ENCODE measurements around the gene TMEM42. TPM values are rescaled to one million over a fixed set of nuclear protein-coding genes. Genes with fewer than 3 reads are reported as not detected.

Gene TMEM42
- total and polyA plus RNA-seq, 9 of the 15 experiments (the other 6 are each of a cell fraction or from before 2014, with no cell fraction given), result 0.53 to 1.6 (median 0.98) TPM

DNA sequence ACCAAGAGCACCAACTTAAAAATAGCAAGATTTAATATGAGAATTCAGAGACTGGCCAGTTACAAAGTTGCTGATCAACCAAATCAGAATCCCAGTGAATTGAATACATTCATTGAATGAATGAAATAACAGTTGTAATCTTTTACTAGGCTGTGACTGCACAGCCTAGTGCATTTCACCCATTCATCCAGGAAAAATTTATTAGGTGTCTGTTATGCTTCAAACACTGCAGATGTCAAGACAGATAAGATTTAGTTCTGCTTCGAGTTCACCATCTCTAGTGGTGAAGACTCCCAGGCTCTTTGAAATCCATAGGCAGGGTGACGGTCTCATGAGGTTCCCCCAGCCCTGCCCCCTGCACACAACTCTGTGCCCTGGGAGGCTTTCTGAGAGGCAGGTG lies 41.6 kb downstream of the TMEM42 start:
- POLR2A ChIA-PET, result no interaction called here
- Histone ChIP-seq H3K79me2 (ENCODE audit: control insufficient read depth, insufficient read depth, low read length) (no peaks in the 10 kb centered on the region), H3K9ac (ENCODE audit: insufficient read depth in 1 of 2, low read depth in 2 of 2, low read length in 2 of 2) (no peak overlapping the region), H3K9me1 (ENCODE audit: control insufficient read depth, insufficient read depth, low read length) (no peaks in the 10 kb centered on the region), H3K4me3 (no peak overlapping the region), H3K27ac (ENCODE audit: extremely low read depth, low read depth, low read length) (no peak overlapping the region), H3K9me3 (replicated peaks; ENCODE audit: control insufficient read depth, insufficient read depth, low read depth, low read length) (no peaks in the 10 kb centered on the region), H4K20me1 (replicated peaks; ENCODE audit: control insufficient read depth, insufficient read depth, low read length) (no peaks in the 10 kb centered on the region), H3K27me3 (ENCODE audit: control insufficient read depth in 2 of 2, insufficient read depth in 2 of 2, low read length in 2 of 2) (peaks cover 41 to 66% of the 10 kb centered on the region in 2 experiments; a peak in 4 of 5 replicates), H3K4me1 (replicated peaks in 1 of 2; ENCODE audit: control insufficient read depth in 2 of 2, insufficient read depth in 2 of 2, low read length in 2 of 2) (no peaks in the 10 kb centered on the region), H3K36me3 (ENCODE audit: control insufficient read depth, insufficient read depth, low read length) (no peaks in the 10 kb centered on the region), H2AFZ (ENCODE audit: low read depth, low read length) (no peak overlapping the region), H3K4me2 (ENCODE audit: insufficient read depth, low read length) (no peak overlapping the region)
- BruUV-seq (replicated peaks), result no TSS peak
- ATAC-seq, result no peak
- 0% methylated on average over 2 of the region's 2 CpGs for WGBS (ENCODE audit: insufficient coverage, low coverage, missing lambda C conversion rate)
- CTCF ChIA-PET (ENCODE audit: low intra/inter-chr PET ratio), result no interaction called here
- intact Hi-C loops (cut with micrococcal nuclease), result no loop called here
- no peak for DNase-seq (ENCODE audit: extremely low read depth in 1 of 4, low spot score in 3 of 4)
- TF ChIP-seq, protein P1, sequence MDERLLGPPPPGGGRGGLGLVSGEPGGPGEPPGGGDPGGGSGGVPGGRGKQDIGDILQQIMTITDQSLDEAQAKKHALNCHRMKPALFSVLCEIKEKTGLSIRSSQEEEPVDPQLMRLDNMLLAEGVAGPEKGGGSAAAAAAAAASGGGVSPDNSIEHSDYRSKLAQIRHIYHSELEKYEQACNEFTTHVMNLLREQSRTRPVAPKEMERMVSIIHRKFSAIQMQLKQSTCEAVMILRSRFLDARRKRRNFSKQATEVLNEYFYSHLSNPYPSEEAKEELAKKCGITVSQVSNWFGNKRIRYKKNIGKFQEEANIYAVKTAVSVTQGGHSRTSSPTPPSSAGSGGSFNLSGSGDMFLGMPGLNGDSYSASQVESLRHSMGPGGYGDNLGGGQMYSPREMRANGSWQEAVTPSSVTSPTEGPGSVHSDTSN (CRISPR knock-in tag; IDR thresholded peaks at IDR 0.05; ENCODE audit: low read depth), result no peak
- TF ChIP-seq, protein P1 (tag; conservative IDR thresholded peaks at IDR 0.05; ENCODE audit: low read depth), result 0 out of 2 replicates have a peak, but pooled peaks have one; percentile 16
- TF ChIP-seq, protein P2, sequence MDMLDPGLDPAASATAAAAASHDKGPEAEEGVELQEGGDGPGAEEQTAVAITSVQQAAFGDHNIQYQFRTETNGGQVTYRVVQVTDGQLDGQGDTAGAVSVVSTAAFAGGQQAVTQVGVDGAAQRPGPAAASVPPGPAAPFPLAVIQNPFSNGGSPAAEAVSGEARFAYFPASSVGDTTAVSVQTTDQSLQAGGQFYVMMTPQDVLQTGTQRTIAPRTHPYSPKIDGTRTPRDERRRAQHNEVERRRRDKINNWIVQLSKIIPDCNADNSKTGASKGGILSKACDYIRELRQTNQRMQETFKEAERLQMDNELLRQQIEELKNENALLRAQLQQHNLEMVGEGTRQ (CRISPR knock-in tag; IDR thresholded peaks at IDR 0.05), result no peak
- no peak for FAIRE-seq
- in situ Hi-C loops (cut with MboI), result loop anchor here (5.0 kb wide), 1 partner anchor 366 kb away; no protein-coding TSS in a partner anchor
